ENCODE data around the gene AFF1. TPM values are rescaled to one million over a fixed set of nuclear protein-coding genes. Genes with fewer than 3 reads are reported as not detected.

The AFF1 gene
- total RNA-seq, 4 donors from 2014 or later: 72.5 to 128 (median 108) TPM

DNA sequence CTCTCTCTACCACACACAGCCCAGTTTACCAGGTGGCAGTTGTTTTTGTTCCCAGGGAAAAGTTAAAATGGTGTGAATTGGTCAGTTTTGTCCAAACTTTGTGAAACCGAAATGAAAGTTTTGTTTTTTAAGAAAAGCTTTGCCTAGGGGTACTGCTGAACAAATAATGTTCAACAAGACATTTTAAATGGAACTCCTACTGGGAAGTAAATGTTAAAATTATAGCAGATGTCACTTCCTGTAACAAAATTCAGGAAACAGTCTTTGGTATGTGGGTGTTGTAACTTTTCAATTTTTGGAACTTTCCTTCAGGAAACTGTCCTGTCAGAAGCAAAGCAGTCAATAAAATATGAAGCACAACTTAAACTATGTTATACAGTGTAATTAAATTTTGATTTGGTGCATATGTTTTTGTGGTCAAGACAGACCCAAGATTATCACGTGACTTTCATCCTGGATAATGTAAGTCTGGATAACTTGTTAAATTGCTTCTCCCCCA, 79.5 kb downstream of the AFF1 start:
- Histone ChIP-seq H3K27ac (peak overlapping the region in 2 of 4 donors; percentile 29 to 46), H3K4me3 (no peak overlapping the region), H3K36me3 (no peaks in the 10 kb centered on the region), H3K9me3 (no peaks in the 10 kb centered on the region), H3K4me1 (peaks cover 0 to 73% (median 11%) of the 10 kb centered on the region in 4 donors), H3K27me3 (no peaks in the 10 kb centered on the region)
- no peak for TF ChIP-seq POLR2A (IDR thresholded peaks at IDR 0.05)
- TF ChIP-seq, protein P1, sequence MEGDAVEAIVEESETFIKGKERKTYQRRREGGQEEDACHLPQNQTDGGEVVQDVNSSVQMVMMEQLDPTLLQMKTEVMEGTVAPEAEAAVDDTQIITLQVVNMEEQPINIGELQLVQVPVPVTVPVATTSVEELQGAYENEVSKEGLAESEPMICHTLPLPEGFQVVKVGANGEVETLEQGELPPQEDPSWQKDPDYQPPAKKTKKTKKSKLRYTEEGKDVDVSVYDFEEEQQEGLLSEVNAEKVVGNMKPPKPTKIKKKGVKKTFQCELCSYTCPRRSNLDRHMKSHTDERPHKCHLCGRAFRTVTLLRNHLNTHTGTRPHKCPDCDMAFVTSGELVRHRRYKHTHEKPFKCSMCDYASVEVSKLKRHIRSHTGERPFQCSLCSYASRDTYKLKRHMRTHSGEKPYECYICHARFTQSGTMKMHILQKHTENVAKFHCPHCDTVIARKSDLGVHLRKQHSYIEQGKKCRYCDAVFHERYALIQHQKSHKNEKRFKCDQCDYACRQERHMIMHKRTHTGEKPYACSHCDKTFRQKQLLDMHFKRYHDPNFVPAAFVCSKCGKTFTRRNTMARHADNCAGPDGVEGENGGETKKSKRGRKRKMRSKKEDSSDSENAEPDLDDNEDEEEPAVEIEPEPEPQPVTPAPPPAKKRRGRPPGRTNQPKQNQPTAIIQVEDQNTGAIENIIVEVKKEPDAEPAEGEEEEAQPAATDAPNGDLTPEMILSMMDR (IDR thresholded peaks at IDR 0.05): no peak
- DNase-seq: no peak

DNA sequence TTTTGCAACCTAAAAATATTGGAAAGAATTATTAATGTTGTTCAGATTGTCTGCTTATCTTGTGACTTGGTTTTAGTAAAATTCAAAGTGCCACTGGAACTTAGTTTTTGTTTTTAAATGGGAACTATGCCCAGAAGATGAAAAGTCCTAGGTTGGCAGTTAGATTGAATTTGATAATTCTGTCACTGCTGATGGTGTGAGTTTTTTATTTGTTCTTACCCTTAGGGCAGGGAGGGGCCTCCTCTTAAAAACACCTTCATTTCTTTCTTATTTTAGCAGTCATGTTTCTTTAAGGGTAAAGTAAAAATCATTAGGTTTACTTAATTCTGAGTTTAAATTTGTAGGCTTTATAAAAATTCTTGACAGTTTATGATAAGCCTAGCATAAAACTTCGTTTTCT, 80.6 kb downstream of the AFF1 start:
- no peaks in the 10 kb centered on the region for H3K27me3 ChIP-seq
- TF ChIP-seq, protein P1 (IDR thresholded peaks at IDR 0.05): no peak
- TF ChIP-seq POLR2A (IDR thresholded peaks at IDR 0.05): no peak
- no peak for DNase-seq
- no peak overlapping the region for H3K4me3 ChIP-seq
- no peaks in the 10 kb centered on the region for H3K36me3 ChIP-seq
- H3K27ac ChIP-seq: peak overlapping the region in 1 of 4 donors; percentile 46
- H3K4me1 ChIP-seq: peaks cover 0 to 64% (median 12%) of the 10 kb centered on the region in 4 donors
- H3K9me3 ChIP-seq: no peaks in the 10 kb centered on the region

DNA sequence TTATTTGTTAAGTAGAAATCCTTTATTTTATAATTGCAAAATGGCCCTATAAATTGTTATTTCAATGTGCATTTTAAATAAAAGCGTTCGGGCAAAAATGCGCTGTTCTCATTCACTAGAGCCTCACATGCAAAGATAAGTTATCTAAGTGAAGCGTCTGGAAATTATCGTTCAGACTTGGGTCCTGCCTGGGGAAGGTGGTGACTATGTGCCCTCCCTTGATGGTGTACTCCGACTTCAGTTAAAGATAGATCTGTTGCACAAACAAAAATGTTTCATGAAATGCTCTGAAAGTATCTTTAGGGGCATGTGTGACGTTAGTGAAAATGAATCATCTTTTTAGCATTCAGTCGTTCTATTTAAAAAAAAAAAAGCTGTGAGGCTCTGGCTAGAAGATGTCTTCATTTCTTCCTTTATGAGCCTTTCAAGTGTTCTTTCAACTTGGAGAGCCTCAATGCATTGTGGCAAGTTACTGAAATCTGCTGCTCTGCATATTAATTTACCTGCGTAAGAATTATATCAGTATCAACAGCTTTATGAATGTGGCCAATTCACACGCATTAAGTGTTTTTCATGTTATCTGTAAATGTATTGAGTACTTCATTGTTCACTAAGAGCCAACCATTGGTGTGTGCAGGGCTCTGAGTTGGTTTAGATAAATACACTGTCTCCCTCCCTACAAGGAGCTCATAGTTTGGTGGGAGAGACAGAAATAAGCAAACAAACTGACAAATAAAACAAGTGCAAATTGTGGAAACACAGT, 83.0 kb downstream of the AFF1 start:
- H3K27ac ChIP-seq: no peak overlapping the region
- H3K27me3 ChIP-seq: no peaks in the 10 kb centered on the region
- H3K9me3 ChIP-seq: no peaks in the 10 kb centered on the region
- DNase-seq: no peak
- TF ChIP-seq, protein P1 (IDR thresholded peaks at IDR 0.05): no peak
- no peak for TF ChIP-seq POLR2A (IDR thresholded peaks at IDR 0.05)
- H3K36me3 ChIP-seq: no peaks in the 10 kb centered on the region
- peaks cover 0 to 45% (median 8%) of the 10 kb centered on the region in 4 donors for H3K4me1 ChIP-seq
- no peak overlapping the region for H3K4me3 ChIP-seq

DNA sequence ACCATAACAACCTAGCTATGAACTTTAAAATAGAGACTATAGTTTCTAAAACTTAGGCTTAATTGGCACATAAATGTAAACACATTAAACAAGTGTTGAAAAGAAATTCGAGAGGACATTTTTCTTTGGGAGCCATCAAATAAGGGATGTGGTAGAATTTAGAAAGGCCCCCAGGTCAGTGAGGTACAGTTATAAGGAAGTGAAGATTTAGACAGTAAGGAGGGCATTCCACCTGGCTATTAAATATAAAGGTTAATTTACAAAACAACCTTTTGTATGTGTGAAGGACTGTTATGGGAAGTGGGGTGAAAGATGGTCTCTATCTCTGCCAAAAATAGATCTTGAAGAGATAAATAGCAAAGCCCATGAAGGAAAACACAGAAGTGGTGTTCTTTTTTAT, 83.9 kb downstream of the AFF1 start:
- Histone ChIP-seq H3K27me3 (no peaks in the 10 kb centered on the region), H3K9me3 (no peaks in the 10 kb centered on the region), H3K4me3 (no peak overlapping the region), H3K36me3 (no peaks in the 10 kb centered on the region), H3K4me1 (peaks cover 0 to 46% (median 5%) of the 10 kb centered on the region in 4 donors), H3K27ac (no peak overlapping the region)
- no peak for DNase-seq
- TF ChIP-seq, protein P1 (IDR thresholded peaks at IDR 0.05): no peak
- no peak for TF ChIP-seq POLR2A (IDR thresholded peaks at IDR 0.05)

DNA sequence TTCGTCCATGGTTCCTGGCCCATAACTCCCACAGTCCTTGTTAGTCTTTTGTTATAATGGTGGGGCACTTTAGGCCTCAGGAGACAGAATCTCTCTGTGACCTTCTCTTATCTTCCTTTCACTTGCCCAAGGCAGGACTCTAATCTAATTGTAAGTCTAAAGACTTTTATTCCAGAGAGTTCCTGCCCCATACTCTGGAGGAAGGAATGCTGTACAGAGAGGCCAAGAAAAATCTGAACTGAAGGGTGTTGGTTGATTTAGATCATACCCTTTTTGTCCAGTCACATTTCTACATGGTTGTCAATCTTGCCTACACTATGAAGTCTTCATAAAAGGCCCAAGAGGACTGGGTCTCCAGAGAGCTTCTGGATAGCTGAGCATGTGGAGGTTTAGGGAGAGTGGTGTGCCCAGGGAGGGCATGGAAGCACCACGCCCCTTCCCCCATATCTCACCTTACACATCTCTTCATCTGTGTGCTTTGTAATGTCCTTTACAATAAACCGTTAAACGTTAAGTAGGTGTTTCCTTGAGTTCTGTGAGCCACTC, 84.5 kb downstream of the AFF1 start:
- no peak for TF ChIP-seq POLR2A (IDR thresholded peaks at IDR 0.05)
- TF ChIP-seq, protein P1 (IDR thresholded peaks at IDR 0.05): no peak
- Histone ChIP-seq H3K27ac (peak overlapping the region in 1 of 4 donors; percentile 43), H3K4me3 (no peak overlapping the region), H3K4me1 (peaks cover 0 to 46% (median 3%) of the 10 kb centered on the region in 4 donors), H3K9me3 (no peaks in the 10 kb centered on the region), H3K36me3 (no peaks in the 10 kb centered on the region), H3K27me3 (no peaks in the 10 kb centered on the region)
- no peak for DNase-seq
